WTC11 (cell line): ENCODE results near the gene GPR162. TPM values are rescaled to one million over a fixed set of nuclear protein-coding genes. Genes with fewer than 3 reads are reported as not detected.

ENCODE experiments used
- ATAC-seq: fragments of 200-7000 bp; cut with Tn5 transposase; 2 replicates; pipeline ENCODE4 v1.10.0; 2021; ENCODE audit warnings: mild to moderate bottlenecking, moderate library complexity
- CTCF ChIA-PET: fragments of 300-600 bp; sonication (Branson Sonifier 250); formaldehyde crosslinking; loops from one replicate; lab custom pipeline; 2021; ENCODE audit warnings: antibody characterized with exemption; lab: Charles Lee
- POLR2A ChIA-PET: fragments of 350-600 bp; sonication (Branson Sonifier 250); formaldehyde crosslinking; loops from one replicate; lab custom pipeline; 2021; ENCODE audit warnings: antibody characterized with exemption; lab: Charles Lee
- DNase-seq: peaks from one replicate; pipeline ENCODE4 v3.0.0; 2021; ENCODE audit warnings: low spot score
- H3K27ac Mint-ChIP-seq: 2 replicates; pipeline ENCODE4 v1.8.0; 2021; ENCODE audit warnings: mixed read lengths
- H3K27me3 Mint-ChIP-seq: 2 replicates; pipeline ENCODE4 v1.8.0; 2021; ENCODE audit warnings: low read depth, mild to moderate bottlenecking, moderate library complexity, mixed read lengths
- H3K36me3 Mint-ChIP-seq: 2 replicates; pipeline ENCODE4 v1.8.0; 2021; ENCODE audit warnings: mixed read lengths
- H3K4me1 Mint-ChIP-seq: 2 replicates; pipeline ENCODE4 v1.8.0; 2022; ENCODE audit warnings: mixed read lengths
- H3K4me3 Mint-ChIP-seq: 2 replicates; pipeline ENCODE4 v1.8.0; 2021; ENCODE audit warnings: mild to moderate bottlenecking, moderate library complexity, mixed read lengths
- H3K9me3 Mint-ChIP-seq: 2 replicates; pipeline ENCODE4 v1.8.0; 2021; ENCODE audit warnings: mixed read lengths
- EMX1 ChIP-seq: fragments of 250-450 bp; sonication (Bioruptor Pico); IDR thresholded peaks from 2 replicates; pipeline ENCODE4 v1.8.0; 2021; ENCODE audit warnings: mild to moderate bottlenecking
- FOXP1 ChIP-seq: sonication (generic); formaldehyde crosslinking; IDR thresholded peaks from 2 replicates; pipeline ENCODE4 v1.8.0; 2022; ENCODE audit warnings: missing genetic modification reagents, mild to moderate bottlenecking, moderate library complexity, borderline replicate concordance
- GABPB1 ChIP-seq: sonication (generic); formaldehyde crosslinking; IDR thresholded peaks from 2 replicates; pipeline ENCODE4 v1.8.1; 2023; ENCODE audit warnings: mild to moderate bottlenecking, missing genetic modification reagents
- JAZF1 ChIP-seq: fragments of 250-450 bp; sonication (Bioruptor Pico); IDR thresholded peaks from 2 replicates; pipeline ENCODE4 v1.9.0; 2021; ENCODE audit warnings: moderate library complexity, mild to moderate bottlenecking, inconsistent platforms
- KAT7 ChIP-seq: sonication (generic); formaldehyde crosslinking; IDR thresholded peaks from 2 replicates; pipeline ENCODE4 v1.8.1; 2023; ENCODE audit warnings: missing genetic modification reagents, mild to moderate bottlenecking, borderline replicate concordance
- MYBL2 ChIP-seq: sonication (generic); formaldehyde crosslinking; IDR thresholded peaks from 2 replicates; pipeline ENCODE4 v1.8.1; 2023; ENCODE audit warnings: mild to moderate bottlenecking, moderate library complexity, missing genetic modification reagents
- NR2C2 ChIP-seq: sonication (generic); formaldehyde crosslinking; IDR thresholded peaks from 2 replicates; pipeline ENCODE4 v1.8.0; 2022; ENCODE audit warnings: mild to moderate bottlenecking, missing genetic modification reagents
- RORB ChIP-seq: fragments of 250-450 bp; sonication (Bioruptor Pico); IDR thresholded peaks from 2 replicates; pipeline ENCODE4 v1.9.0; 2021; ENCODE audit warnings: mild to moderate bottlenecking
- TEAD1 ChIP-seq: sonication (generic); formaldehyde crosslinking; IDR thresholded peaks from 2 replicates; pipeline ENCODE4 v1.8.0; 2022; ENCODE audit warnings: mild to moderate bottlenecking, missing genetic modification reagents
- TEAD4 ChIP-seq: sonication (generic); formaldehyde crosslinking; IDR thresholded peaks from 2 replicates; pipeline ENCODE4 v1.8.0; 2022; ENCODE audit warnings: mild to moderate bottlenecking, missing genetic modification reagents
- ZBTB21 ChIP-seq: sonication (generic); formaldehyde crosslinking; IDR thresholded peaks from 2 replicates; pipeline ENCODE4 v1.8.1; 2023; ENCODE audit warnings: mild to moderate bottlenecking, missing genetic modification reagents, borderline replicate concordance
- ZNF232 ChIP-seq: sonication (generic); formaldehyde crosslinking; IDR thresholded peaks from 2 replicates; pipeline ENCODE4 v1.8.0; 2022; ENCODE audit warnings: mild to moderate bottlenecking, missing genetic modification reagents
- ZNF317 ChIP-seq: sonication (generic); formaldehyde crosslinking; IDR thresholded peaks from 2 replicates; pipeline ENCODE4 v1.8.1; 2023; ENCODE audit warnings: low read depth, mild to moderate bottlenecking, moderate library complexity, missing genetic modification reagents, borderline replicate concordance
- ZNF396 ChIP-seq: fragments of 250-450 bp; sonication (Bioruptor Pico); IDR thresholded peaks from 2 replicates; pipeline ENCODE4 v1.8.0; 2021; ENCODE audit warnings: mild to moderate bottlenecking, moderate library complexity, borderline replicate concordance
- total RNA-seq: library from RNA; stranded (reverse); gene quantifications from 3 replicates; pipeline ENCODE4 v1.2.3, GENCODE V29; 2021
- TF ChIP-seq, protein P1 (sequence below): fragments of 200-600 bp; IDR thresholded peaks from 2 replicates; pipeline ENCODE4 v1.8.0; 2022; ENCODE audit warnings: antibody characterized with exemption
- TF ChIP-seq, protein P2 (sequence below): fragments of 250-450 bp; sonication (Bioruptor Pico); IDR thresholded peaks from 2 replicates; pipeline ENCODE4 v1.9.0; 2021; ENCODE audit warnings: mild to moderate bottlenecking
- TF ChIP-seq, protein P3 (sequence below): fragments of 250-450 bp; sonication (Bioruptor Pico); conservative IDR thresholded peaks from 2 replicates; pipeline ENCODE4 v1.9.0; 2021; ENCODE audit warnings: mild to moderate bottlenecking
- TF ChIP-seq, protein P4 (sequence below): fragments of 250-450 bp; sonication (Bioruptor Pico); IDR thresholded peaks from 2 replicates; pipeline ENCODE4 v1.9.0; 2021; ENCODE audit warnings: moderate library complexity, mild to moderate bottlenecking, inconsistent platforms, borderline replicate concordance
- TF ChIP-seq, protein P5 (sequence below): sonication (generic); formaldehyde crosslinking; IDR thresholded peaks from 2 replicates; pipeline ENCODE4 v1.8.1; 2022; ENCODE audit warnings: low read depth, missing genetic modification reagents, borderline replicate concordance
- TF ChIP-seq, protein P6 (sequence below): sonication (generic); formaldehyde crosslinking; IDR thresholded peaks from 2 replicates; pipeline ENCODE4 v1.8.1; 2022; ENCODE audit warnings: low read depth, mild to moderate bottlenecking, moderate library complexity, missing genetic modification reagents, borderline replicate concordance
- TF ChIP-seq, protein P7 (sequence below): sonication (generic); formaldehyde crosslinking; IDR thresholded peaks from 2 replicates; pipeline ENCODE4 v1.8.0; 2022; ENCODE audit warnings: mild to moderate bottlenecking, missing genetic modification reagents

Gene GPR162
- total RNA-seq, 1 experiment from 2014 or later, result 7.3 TPM

DNA sequence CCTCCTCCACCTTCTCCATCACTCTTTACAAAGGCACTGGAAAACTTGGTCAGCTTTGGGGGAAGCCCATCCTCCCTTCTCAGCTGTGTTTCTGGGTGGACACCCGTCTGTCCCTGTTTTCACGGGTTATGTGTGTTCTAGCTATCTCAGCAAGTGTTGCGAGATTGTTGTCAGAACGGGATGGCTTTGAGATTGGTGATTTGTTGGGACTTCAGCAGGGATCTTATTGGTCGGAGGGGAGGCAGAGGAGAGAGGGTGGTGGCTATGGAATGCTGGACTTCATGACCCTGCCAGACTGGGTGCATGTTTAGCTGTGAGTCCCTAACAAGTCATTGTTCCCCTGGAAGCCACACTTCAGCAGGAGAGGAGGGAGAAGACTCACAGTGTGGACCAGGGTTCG, 32.4 kb downstream of the GPR162 start (continued):
- TF ChIP-seq, protein P1, sequence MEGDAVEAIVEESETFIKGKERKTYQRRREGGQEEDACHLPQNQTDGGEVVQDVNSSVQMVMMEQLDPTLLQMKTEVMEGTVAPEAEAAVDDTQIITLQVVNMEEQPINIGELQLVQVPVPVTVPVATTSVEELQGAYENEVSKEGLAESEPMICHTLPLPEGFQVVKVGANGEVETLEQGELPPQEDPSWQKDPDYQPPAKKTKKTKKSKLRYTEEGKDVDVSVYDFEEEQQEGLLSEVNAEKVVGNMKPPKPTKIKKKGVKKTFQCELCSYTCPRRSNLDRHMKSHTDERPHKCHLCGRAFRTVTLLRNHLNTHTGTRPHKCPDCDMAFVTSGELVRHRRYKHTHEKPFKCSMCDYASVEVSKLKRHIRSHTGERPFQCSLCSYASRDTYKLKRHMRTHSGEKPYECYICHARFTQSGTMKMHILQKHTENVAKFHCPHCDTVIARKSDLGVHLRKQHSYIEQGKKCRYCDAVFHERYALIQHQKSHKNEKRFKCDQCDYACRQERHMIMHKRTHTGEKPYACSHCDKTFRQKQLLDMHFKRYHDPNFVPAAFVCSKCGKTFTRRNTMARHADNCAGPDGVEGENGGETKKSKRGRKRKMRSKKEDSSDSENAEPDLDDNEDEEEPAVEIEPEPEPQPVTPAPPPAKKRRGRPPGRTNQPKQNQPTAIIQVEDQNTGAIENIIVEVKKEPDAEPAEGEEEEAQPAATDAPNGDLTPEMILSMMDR, result no peak
- TF ChIP-seq GABPB1 (CRISPR knock-in tag) (no peak), ZNF232 (CRISPR knock-in tag) (no peak), ZNF396 (CRISPR knock-in tag) (no peak), JAZF1 (CRISPR knock-in tag) (no peak), RORB (no peak), TEAD1 (CRISPR knock-in tag) (no peak), ZNF317 (no peak), NR2C2 (no peak)
- TF ChIP-seq, protein P2, sequence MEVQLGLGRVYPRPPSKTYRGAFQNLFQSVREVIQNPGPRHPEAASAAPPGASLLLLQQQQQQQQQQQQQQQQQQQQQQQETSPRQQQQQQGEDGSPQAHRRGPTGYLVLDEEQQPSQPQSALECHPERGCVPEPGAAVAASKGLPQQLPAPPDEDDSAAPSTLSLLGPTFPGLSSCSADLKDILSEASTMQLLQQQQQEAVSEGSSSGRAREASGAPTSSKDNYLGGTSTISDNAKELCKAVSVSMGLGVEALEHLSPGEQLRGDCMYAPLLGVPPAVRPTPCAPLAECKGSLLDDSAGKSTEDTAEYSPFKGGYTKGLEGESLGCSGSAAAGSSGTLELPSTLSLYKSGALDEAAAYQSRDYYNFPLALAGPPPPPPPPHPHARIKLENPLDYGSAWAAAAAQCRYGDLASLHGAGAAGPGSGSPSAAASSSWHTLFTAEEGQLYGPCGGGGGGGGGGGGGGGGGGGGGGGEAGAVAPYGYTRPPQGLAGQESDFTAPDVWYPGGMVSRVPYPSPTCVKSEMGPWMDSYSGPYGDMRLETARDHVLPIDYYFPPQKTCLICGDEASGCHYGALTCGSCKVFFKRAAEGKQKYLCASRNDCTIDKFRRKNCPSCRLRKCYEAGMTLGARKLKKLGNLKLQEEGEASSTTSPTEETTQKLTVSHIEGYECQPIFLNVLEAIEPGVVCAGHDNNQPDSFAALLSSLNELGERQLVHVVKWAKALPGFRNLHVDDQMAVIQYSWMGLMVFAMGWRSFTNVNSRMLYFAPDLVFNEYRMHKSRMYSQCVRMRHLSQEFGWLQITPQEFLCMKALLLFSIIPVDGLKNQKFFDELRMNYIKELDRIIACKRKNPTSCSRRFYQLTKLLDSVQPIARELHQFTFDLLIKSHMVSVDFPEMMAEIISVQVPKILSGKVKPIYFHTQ (CRISPR knock-in tag), result no peak

DNA sequence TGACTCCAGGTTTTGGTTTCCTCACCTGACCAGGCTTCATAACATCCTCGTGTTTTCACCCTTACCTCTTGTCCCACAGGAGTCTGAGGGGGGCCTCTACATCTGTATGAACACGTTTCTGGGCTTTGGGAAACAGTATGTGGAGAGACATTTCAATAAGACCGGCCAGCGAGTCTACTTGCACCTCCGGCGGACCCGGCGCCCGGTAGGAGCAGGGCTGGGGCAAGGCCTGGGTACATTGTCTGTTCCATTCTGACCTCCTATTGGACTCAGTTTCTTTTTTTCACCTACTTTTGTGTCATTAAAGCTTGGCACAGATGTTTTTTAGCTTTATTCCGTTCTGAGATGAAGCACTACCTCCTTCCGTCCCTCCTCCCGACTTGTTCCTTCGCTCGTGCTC, 33.7 kb downstream of the GPR162 start:
- ATAC-seq (no peak), DNase-seq (no peak)
- peaks cover 41% of the 10 kb centered on the region for H3K36me3 Mint-ChIP-seq
- ChIA-PET CTCF (interaction anchor here (0.5 to 6.0 kb wide), 2 partner anchors 14 to 77 kb away, joined by 3 to 181 read pairs; partner anchors contain the start of genes SPSB2 and TPI1), POLR2A (no interaction called here)
- peaks cover 12% of the 10 kb centered on the region for H3K4me1 Mint-ChIP-seq
- no peak overlapping the region for H3K4me3 Mint-ChIP-seq
- no peaks in the 10 kb centered on the region for H3K9me3 Mint-ChIP-seq
- no peak overlapping the region for H3K27ac Mint-ChIP-seq
- TF ChIP-seq EMX1, result no peak
- no peak for TF ChIP-seq FOXP1 (CRISPR knock-in tag)
- no peak for TF ChIP-seq MYBL2 (CRISPR knock-in tag)
- TF ChIP-seq, protein P3, sequence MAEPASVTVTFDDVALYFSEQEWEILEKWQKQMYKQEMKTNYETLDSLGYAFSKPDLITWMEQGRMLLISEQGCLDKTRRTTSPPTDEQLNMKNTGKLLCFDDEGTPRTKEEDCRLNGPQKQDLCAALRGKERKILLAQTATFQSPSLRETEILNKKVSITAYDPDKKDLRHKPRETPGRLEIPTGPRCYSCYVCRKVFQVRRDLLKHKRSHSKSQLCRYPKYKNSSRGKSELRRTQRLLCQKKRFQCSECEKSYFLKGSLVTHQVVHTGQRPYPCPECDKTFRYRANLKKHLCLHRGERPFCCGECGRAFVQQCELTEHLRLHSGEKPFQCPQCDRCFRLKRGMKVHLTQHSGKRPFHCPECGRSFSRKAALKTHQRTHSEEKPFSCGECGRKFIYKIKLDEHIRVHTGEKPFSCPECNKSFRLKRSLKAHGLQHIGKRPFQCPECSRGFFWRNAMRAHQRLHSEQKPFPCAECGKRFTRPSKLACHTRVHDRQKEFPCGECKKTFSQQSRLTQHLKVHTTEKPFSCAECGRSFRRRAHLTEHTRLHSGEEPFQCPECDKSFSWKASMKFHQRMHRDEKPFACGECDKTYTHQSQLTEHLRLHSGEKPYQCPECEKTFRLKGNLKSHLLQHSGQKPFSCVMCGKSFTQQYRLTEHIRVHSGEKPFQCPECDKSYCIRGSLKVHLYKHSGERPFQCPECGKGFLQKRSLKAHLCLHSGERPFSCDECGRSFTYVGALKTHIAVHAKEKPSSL (CRISPR knock-in tag), result no peak
- no peak for TF ChIP-seq RORB
- no peaks in the 10 kb centered on the region for H3K27me3 Mint-ChIP-seq

DNA sequence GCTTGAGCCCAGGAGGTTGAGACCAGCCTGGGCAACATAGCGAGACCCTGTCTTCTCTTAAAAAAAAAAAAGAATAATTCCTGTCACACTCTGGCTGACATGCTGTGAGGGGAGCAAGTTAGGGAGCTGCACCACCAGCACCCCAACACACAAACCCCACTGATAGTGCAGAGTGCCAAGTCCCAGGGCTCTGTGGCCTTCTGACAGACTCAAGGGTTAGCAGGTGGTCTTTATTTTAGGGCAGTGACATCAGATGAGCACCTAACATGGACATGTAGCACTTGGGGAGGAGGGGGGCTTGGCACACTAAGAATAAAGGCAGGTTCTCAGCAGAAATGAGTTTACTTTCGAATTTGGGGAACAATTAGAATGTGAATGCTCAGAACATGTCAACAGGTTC, 37.2 kb downstream of the GPR162 start:
- H3K36me3 Mint-ChIP-seq, result peaks cover 67% of the 10 kb centered on the region
- H3K9me3 Mint-ChIP-seq, result no peaks in the 10 kb centered on the region
- no peak for ATAC-seq
- H3K4me3 Mint-ChIP-seq, result no peak overlapping the region
- H3K4me1 Mint-ChIP-seq, result peaks cover under 1% of the 10 kb centered on the region; the same call in 1 of the 2 replicates
- TF ChIP-seq ZNF232 (CRISPR knock-in tag) (no peak), ZBTB21 (CRISPR knock-in tag) (no peak), TEAD4 (no peak), KAT7 (no peak), ZNF317 (no peak), EMX1 (no peak), ZNF396 (CRISPR knock-in tag) (no peak)
- TF ChIP-seq, protein P4, sequence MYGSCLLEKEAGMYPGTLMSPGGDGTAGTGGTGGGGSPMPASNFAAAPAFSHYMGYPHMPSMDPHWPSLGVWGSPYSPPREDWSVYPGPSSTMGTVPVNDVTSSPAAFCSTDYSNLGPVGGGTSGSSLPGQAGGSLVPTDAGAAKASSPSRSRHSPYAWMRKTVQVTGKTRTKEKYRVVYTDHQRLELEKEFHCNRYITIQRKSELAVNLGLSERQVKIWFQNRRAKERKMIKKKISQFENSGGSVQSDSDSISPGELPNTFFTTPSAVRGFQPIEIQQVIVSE, result no peak
- TF ChIP-seq, protein P5, sequence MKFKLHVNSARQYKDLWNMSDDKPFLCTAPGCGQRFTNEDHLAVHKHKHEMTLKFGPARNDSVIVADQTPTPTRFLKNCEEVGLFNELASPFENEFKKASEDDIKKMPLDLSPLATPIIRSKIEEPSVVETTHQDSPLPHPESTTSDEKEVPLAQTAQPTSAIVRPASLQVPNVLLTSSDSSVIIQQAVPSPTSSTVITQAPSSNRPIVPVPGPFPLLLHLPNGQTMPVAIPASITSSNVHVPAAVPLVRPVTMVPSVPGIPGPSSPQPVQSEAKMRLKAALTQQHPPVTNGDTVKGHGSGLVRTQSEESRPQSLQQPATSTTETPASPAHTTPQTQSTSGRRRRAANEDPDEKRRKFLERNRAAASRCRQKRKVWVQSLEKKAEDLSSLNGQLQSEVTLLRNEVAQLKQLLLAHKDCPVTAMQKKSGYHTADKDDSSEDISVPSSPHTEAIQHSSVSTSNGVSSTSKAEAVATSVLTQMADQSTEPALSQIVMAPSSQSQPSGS (CRISPR knock-in tag), result no peak
- TF ChIP-seq, protein P6, sequence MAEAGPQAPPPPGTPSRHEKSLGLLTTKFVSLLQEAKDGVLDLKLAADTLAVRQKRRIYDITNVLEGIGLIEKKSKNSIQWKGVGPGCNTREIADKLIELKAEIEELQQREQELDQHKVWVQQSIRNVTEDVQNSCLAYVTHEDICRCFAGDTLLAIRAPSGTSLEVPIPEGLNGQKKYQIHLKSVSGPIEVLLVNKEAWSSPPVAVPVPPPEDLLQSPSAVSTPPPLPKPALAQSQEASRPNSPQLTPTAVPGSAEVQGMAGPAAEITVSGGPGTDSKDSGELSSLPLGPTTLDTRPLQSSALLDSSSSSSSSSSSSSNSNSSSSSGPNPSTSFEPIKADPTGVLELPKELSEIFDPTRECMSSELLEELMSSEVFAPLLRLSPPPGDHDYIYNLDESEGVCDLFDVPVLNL (CRISPR knock-in tag), result no peak
- TF ChIP-seq, protein P7, sequence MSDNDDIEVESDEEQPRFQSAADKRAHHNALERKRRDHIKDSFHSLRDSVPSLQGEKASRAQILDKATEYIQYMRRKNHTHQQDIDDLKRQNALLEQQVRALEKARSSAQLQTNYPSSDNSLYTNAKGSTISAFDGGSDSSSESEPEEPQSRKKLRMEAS, result no peak
- TF ChIP-seq, all 79 proteins: peak for 0
- POLR2A ChIA-PET, result no interaction called here
- Mint-ChIP-seq H3K27me3 (no peaks in the 10 kb centered on the region), H3K27ac (no peak overlapping the region)
- CTCF ChIA-PET, result interaction anchor here (2.0 kb wide), 1 partner anchor 10 kb away, joined by 5 read pairs; no protein-coding TSS in a partner anchor
- DNase-seq, result no peak
